ENCODE results near the gene PLPPR2.

- TF ChIP-seq CTCF (conservative IDR thresholded peaks at IDR 0.05 in 1 of 2, IDR thresholded peaks at IDR 0.05 in 1 of 2; ENCODE audit: extremely low read depth in 1 of 2, insufficient read depth in 1 of 2, low read depth in 1 of 2, low read length in 2 of 2) (no peak), EZH2 (IDR thresholded peaks at IDR 0.05; ENCODE audit: borderline replicate concordance, low read length) (no peak)
These were observed 17.1 kb upstream of the PLPPR2 start for GRCh38 chr19:11338121-11338520.
